Progenitor cell of endocrine pancreas (in vitro differentiated cells): ENCODE results near the gene CAMK2D. TPM values are rescaled to one million over a fixed set of nuclear protein-coding genes. Genes with fewer than 3 reads are reported as not detected.
A peak's percentile ranks its signal among the peaks of the same experiment; 100 is the strongest.
"Not testable (repeated sequence)": the region's sequence is repeated elsewhere in the genome, so short reads cannot be mapped to it uniquely, and the experiment has no call there.

ENCODE experiments used
- DNase-seq: peaks from one replicate; pipeline ENCODE4 v3.0.0; 2021; ENCODE audit warnings: low spot score; ENCODE audit not compliant: unreplicated experiment
- H3K27ac Mint-ChIP-seq: 2 replicates; pipeline ENCODE4 v1.8.0; 2021; ENCODE audit warnings: mild to moderate bottlenecking, moderate library complexity, mixed read lengths
- H3K27me3 Mint-ChIP-seq: 2 replicates; pipeline ENCODE4 v1.8.0; 2021; ENCODE audit warnings: mixed read lengths
- H3K36me3 Mint-ChIP-seq: 2 replicates; pipeline ENCODE4 v1.8.0; 2022; ENCODE audit warnings: mixed read lengths; ENCODE audit not compliant: insufficient read depth
- H3K4me1 Mint-ChIP-seq: 2 replicates; pipeline ENCODE4 v1.8.0; 2021; ENCODE audit warnings: low read depth, mixed read lengths
- H3K4me3 Mint-ChIP-seq: 2 replicates; pipeline ENCODE4 v1.8.0; 2021; ENCODE audit warnings: low read depth, mild to moderate bottlenecking, moderate library complexity, mixed read lengths
- H3K9me3 Mint-ChIP-seq: 2 replicates; pipeline ENCODE4 v1.8.0; 2021; ENCODE audit warnings: low read depth, mixed read lengths
- CTCF ChIP-seq: fragments of 200-600 bp; sonication (generic); IDR thresholded peaks from one replicate; pipeline ENCODE4 v1.5.0; 2021; ENCODE audit warnings: antibody characterized with exemption, mild to moderate bottlenecking; ENCODE audit not compliant: unreplicated experiment
- long read RNA-seq: library from polyadenylated mRNA; unstranded; transcript quantifications from one replicate; pipeline ENCODE4 v2.0.0, GENCODE V29; 2020
- total RNA-seq: library from RNA; stranded (reverse); gene quantifications from 2 replicates; pipeline ENCODE4 v1.2.1, GENCODE V29; 2021

Gene CAMK2D
- total RNA-seq, result 72.2 and 74.4 TPM in 2 replicates
- long read RNA-seq, full-length matches to known transcripts, result 55 of 102 reads
- long read RNA-seq, partial matches to known transcripts, result 25 of 102 reads
- long read RNA-seq, other reads (novel, unspliced or antisense), result 22 of 102 reads

- peak; percentile 71 for DNase-seq
- peak; percentile 48 for TF ChIP-seq CTCF
- H3K4me1 Mint-ChIP-seq, result peaks cover 51% of the 10 kb centered on the region
- H3K4me3 Mint-ChIP-seq, result peak within 1 kb of the TSS; percentile 87
- no peaks in the 10 kb centered on the region for H3K36me3 Mint-ChIP-seq
- no peaks in the 10 kb centered on the region for H3K9me3 Mint-ChIP-seq
- H3K27ac Mint-ChIP-seq, result peak within 1 kb of the TSS; percentile 100
- H3K27me3 Mint-ChIP-seq, result no peaks in the 10 kb centered on the region
Observed at GRCh38 chr4:113761620-113762185, at the start of gene CAMK2D. CAMK2D (minus strand) TSS chr4:113761738; CDS start chr4:113761068, 670 bp downstream.

GRCh38 chr4:113810906-113811305 is 49.4 kb upstream of the CAMK2D start:
- no peaks in the 10 kb centered on the region for H3K9me3 Mint-ChIP-seq
- no peaks in the 10 kb centered on the region for H3K27me3 Mint-ChIP-seq
- H3K4me3 Mint-ChIP-seq, result no peak overlapping the region
- DNase-seq, result no peak
- peaks cover 9% of the 10 kb centered on the region for H3K4me1 Mint-ChIP-seq
- TF ChIP-seq CTCF, result no peak
- H3K27ac Mint-ChIP-seq, result no peak overlapping the region
- no peaks in the 10 kb centered on the region for H3K36me3 Mint-ChIP-seq

- TF ChIP-seq CTCF, result no peak
- Mint-ChIP-seq H3K27ac (no peak overlapping the region), H3K4me3 (no peak overlapping the region), H3K4me1 (peaks cover 9% of the 10 kb centered on the region), H3K27me3 (no peaks in the 10 kb centered on the region), H3K9me3 (no peaks in the 10 kb centered on the region), H3K36me3 (no peaks in the 10 kb centered on the region)
- DNase-seq, result no peak
Observed at GRCh38 chr4:113809311-113809710, 47.8 kb upstream of the CAMK2D start.

GRCh38 chr4:113806850-113807249 is 45.3 kb upstream of the CAMK2D start:
- DNase-seq, result no peak
- peaks cover 4% of the 10 kb centered on the region for H3K9me3 Mint-ChIP-seq
- no peak overlapping the region for H3K27ac Mint-ChIP-seq
- H3K36me3 Mint-ChIP-seq, result no peaks in the 10 kb centered on the region
- H3K4me3 Mint-ChIP-seq, result no peak overlapping the region
- H3K4me1 Mint-ChIP-seq, result peaks cover 4% of the 10 kb centered on the region
- H3K27me3 Mint-ChIP-seq, result no peaks in the 10 kb centered on the region
- no peak for TF ChIP-seq CTCF

- Mint-ChIP-seq H3K9me3 (peaks cover 15% of the 10 kb centered on the region), H3K36me3 (no peaks in the 10 kb centered on the region), H3K4me3 (no peak overlapping the region)
Observed at GRCh38 chr4:113801882-113802281, 40.3 kb upstream of the CAMK2D start.

GRCh38 chr4:113796381-113796780 is 34.8 kb upstream of the CAMK2D start:
- H3K27ac Mint-ChIP-seq, H3K4me1 Mint-ChIP-seq, H3K36me3 Mint-ChIP-seq, H3K27me3 Mint-ChIP-seq, DNase-seq, H3K4me3 Mint-ChIP-seq: not testable (repeated sequence)
- peaks cover 34% of the 10 kb centered on the region for H3K9me3 Mint-ChIP-seq

More at GRCh38 chr4:113801882-113802281, 40.3 kb upstream of the CAMK2D start:
- no peak for DNase-seq
- H3K27me3 Mint-ChIP-seq, result no peaks in the 10 kb centered on the region
- no peak for TF ChIP-seq CTCF
- H3K4me1 Mint-ChIP-seq, result no peaks in the 10 kb centered on the region
- H3K27ac Mint-ChIP-seq, result no peak overlapping the region
